ENCODE data around the gene SCO1. TPM values are rescaled to one million over a fixed set of nuclear protein-coding genes. Genes with fewer than 3 reads are reported as not detected.

Gene SCO1
- total and polyA plus RNA-seq, 7 donors: 17.5 to 38.9 (median 28.6) TPM

GRCh38 chr17:10628756-10629155, 68.6 kb downstream of the SCO1 start:
- intact Hi-C loops (cut with DNase I): no loop called here
- no peak for ATAC-seq
- Histone ChIP-seq H3K27me3 (ENCODE audit: insufficient read depth in 3 of 3, low read length in 2 of 3) (no peaks in the 10 kb centered on the region), H3K9me3 (no peaks in the 10 kb centered on the region), H3K36me3 (ENCODE audit: insufficient read depth in 1 of 2, low read depth in 1 of 2) (peaks cover 0 to 46% of the 10 kb centered on the region in 2 donors), H3K4me3 (no peak overlapping the region), H3K4me1 (peaks cover 16% of the 10 kb centered on the region), H3K27ac (no peak overlapping the region)
- TF ChIP-seq, protein P1, sequence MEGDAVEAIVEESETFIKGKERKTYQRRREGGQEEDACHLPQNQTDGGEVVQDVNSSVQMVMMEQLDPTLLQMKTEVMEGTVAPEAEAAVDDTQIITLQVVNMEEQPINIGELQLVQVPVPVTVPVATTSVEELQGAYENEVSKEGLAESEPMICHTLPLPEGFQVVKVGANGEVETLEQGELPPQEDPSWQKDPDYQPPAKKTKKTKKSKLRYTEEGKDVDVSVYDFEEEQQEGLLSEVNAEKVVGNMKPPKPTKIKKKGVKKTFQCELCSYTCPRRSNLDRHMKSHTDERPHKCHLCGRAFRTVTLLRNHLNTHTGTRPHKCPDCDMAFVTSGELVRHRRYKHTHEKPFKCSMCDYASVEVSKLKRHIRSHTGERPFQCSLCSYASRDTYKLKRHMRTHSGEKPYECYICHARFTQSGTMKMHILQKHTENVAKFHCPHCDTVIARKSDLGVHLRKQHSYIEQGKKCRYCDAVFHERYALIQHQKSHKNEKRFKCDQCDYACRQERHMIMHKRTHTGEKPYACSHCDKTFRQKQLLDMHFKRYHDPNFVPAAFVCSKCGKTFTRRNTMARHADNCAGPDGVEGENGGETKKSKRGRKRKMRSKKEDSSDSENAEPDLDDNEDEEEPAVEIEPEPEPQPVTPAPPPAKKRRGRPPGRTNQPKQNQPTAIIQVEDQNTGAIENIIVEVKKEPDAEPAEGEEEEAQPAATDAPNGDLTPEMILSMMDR (IDR thresholded peaks at IDR 0.05): no peak
- no peak for DNase-seq
- WGBS, 3 donors: 85 to 90% (median 88%) methylated on average over 13 of the region's 13 CpGs

DNA sequence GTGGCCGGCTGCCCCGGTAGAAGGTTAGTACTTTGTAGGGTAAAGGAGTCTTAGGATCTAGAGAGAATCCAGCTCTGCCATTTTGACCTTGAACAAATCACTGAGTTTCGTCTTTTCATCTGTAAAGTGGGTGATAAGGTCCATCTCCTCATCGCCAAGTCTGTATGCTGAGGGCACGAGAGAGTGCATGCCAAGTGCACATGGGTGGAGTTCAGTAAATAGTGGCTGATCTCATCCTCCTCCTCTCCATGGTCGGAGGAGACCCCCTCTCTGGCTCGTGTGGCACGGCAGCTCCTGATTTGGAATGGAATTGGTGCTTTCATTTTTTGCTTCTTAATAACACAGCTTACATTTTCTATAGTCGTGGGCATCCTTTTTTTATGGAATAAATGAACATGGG, 70.9 kb downstream of the SCO1 start:
- intact Hi-C loops (cut with DNase I): no loop called here
- Histone ChIP-seq H3K27ac (peak overlapping the region; percentile 92), H3K9me3 (no peaks in the 10 kb centered on the region), H3K27me3 (ENCODE audit: insufficient read depth in 3 of 3, low read length in 2 of 3) (no peaks in the 10 kb centered on the region), H3K4me3 (no peak overlapping the region), H3K36me3 (ENCODE audit: insufficient read depth in 1 of 2, low read depth in 1 of 2) (peaks cover 0 to 22% of the 10 kb centered on the region in 2 donors), H3K4me1 (peaks cover 27% of the 10 kb centered on the region)
- WGBS, 3 donors: 64 to 80% (median 68%) methylated on average over 9 of the region's 9 CpGs
- TF ChIP-seq, protein P1 (IDR thresholded peaks at IDR 0.05): no peak
- no peak for DNase-seq
- ATAC-seq: no peak

DNA sequence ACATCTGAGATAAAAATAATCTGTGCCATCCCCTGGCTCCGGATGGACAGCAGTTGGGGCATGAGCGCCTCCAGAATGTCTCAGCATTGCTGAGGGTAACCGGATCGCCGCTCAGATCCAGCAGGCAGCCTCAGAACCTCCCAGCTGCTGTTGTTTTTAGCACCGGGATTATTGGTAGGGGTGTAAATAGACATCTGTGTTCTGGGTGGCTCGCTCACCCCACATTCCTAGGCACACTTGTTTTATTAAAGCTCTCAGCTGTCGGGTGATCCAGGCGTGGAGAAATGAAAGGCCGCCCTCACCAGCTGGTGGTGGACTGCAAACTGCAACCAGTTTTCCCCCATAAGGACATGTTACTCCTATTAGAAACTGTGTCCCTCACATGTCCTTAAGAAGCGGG, 72.4 kb downstream of the SCO1 start:
- Histone ChIP-seq H3K4me1 (peaks cover 31% of the 10 kb centered on the region), H3K36me3 (ENCODE audit: insufficient read depth in 1 of 2, low read depth in 1 of 2) (peaks cover 0 to 13% of the 10 kb centered on the region in 2 donors), H3K27ac (peak overlapping the region; percentile 92), H3K9me3 (no peaks in the 10 kb centered on the region), H3K4me3 (no peak overlapping the region), H3K27me3 (ENCODE audit: insufficient read depth in 3 of 3, low read length in 2 of 3) (no peaks in the 10 kb centered on the region)
- intact Hi-C loops (cut with DNase I): loop anchor here in 1 of 2 donors (5.0 kb wide), 1 partner anchor 243 kb away; no protein-coding TSS in a partner anchor
- peak; percentile 21 to 81 for DNase-seq
- 24 to 42% (median 28%) methylated on average over 11 of the region's 11 CpGs for WGBS, 3 donors
- ATAC-seq: peak; percentile 74 to 92 (median 86)
- TF ChIP-seq, protein P1 (IDR thresholded peaks at IDR 0.05): no peak

DNA sequence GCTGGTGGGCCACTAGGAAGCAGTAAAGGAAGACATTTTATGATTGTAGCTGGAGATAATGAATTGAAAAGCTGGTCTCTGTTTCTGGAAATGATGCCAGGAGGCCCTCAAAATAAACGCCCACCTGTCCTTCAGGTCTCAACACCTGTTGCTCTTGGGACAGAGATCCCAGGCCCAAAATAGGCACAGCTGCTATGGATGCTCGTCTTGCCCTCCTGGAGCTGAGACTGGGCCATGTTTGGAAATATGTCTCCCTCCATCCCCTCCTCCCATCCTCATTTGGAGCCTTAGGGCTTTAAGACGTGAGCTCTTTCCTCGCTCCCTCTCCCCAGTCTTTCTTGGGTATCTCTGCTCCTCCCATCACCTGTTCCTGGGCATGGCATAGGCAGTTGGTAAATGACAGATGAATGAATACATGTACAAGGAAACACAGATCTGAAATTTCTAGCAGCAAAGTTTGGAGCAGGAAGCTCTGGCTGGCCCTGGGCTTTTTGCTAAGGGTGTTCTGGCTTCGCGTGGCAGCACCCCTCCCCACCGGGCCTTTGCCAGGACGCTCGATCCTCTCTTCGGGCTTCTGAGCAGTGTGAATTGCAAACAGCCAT, 73.5 kb downstream of the SCO1 start:
- peak; percentile 13 to 63 (median 20) for ATAC-seq
- Histone ChIP-seq H3K27me3 (ENCODE audit: insufficient read depth in 3 of 3, low read length in 2 of 3) (no peaks in the 10 kb centered on the region), H3K27ac (peak overlapping the region; percentile 92), H3K4me1 (peaks cover 31% of the 10 kb centered on the region), H3K4me3 (peak overlapping the region; percentile 52), H3K9me3 (no peaks in the 10 kb centered on the region), H3K36me3 (ENCODE audit: insufficient read depth in 1 of 2, low read depth in 1 of 2) (peaks cover 0 to 4% of the 10 kb centered on the region in 2 donors)
- 42 to 52% (median 52%) methylated on average over 10 of the region's 10 CpGs for WGBS, 3 donors
- TF ChIP-seq, protein P1 (IDR thresholded peaks at IDR 0.05): no peak
- no peak for DNase-seq
- intact Hi-C loops (cut with DNase I): loop anchor here in 1 of 2 donors (5.0 kb wide), 1 partner anchor 242 kb away; no protein-coding TSS in a partner anchor

Data from psoas muscle (tissue), 8 donors.